ENCODE measurements around the gene CPSF7. TPM values are rescaled to one million over a fixed set of nuclear protein-coding genes. Genes with fewer than 3 reads are reported as not detected.

The CPSF7 gene
- polyA plus RNA-seq, 1 of the 3 experiments (the other 2 are of a cell fraction), result 44.0 TPM

DNA sequence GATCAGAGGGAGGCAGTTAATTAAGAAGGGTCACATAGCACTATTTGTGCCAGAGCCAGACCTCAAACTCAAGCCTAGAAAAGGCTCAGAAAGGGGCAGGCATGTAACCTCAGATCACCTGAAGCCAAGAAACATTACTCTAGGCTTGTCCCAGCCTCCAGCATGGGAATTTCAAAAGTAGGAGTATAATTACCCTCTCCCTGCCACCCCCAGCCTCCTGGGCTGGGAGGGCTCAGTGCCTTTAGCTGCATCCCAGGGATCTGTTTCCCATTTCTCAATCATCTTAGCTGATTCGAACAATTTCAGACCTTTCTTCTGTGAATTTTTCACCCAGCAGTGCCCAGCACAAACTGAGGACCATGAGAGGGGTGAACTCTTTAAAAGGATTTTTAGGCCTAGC is 45.7 kb upstream of the CPSF7 start:
- no peaks in the 10 kb centered on the region for H4K20me1 ChIP-seq (ENCODE audit: insufficient read depth)
- H3K36me3 ChIP-seq (replicated peaks in 1 of 2; ENCODE audit: control insufficient read depth in 1 of 2, insufficient read depth in 2 of 2, low read length in 1 of 2), result peaks cover 4% of the 10 kb centered on the region in 2 experiments
- CTCF ChIA-PET, result interaction anchor here (1.1 to 21.8 kb wide), 9 partner anchors 13 to 259 kb away, joined by 3 to 670 read pairs (median 31); partner anchors contain the start of genes LRRC10B and SYT7
- no peaks in the 10 kb centered on the region for H3K9me3 ChIP-seq
- no peaks in the 10 kb centered on the region for H3F3A ChIP-seq (replicated peaks; ENCODE audit: insufficient read depth)
- H2AFZ ChIP-seq (ENCODE audit: low read depth), result no peak overlapping the region
- peaks cover 0 to 5% of the 10 kb centered on the region in 2 experiments; a peak in 1 of 4 replicates for H3K4me1 ChIP-seq (ENCODE audit: control insufficient read depth in 1 of 2, insufficient read depth in 2 of 2, low read depth in 1 of 2, low read length in 1 of 2)
- no peak overlapping the region for H3K9ac ChIP-seq
- 85% methylated on average over 1 of the region's 1 CpG for WGBS (ENCODE audit: low lambda C conversion rate)
- H3K27ac ChIP-seq (ENCODE audit: low read depth in 2 of 2, low read length in 1 of 2), result no peak overlapping the region
- no peaks in the 10 kb centered on the region for H3K9me2 ChIP-seq
- no peak overlapping the region for H3K4me3 ChIP-seq (ENCODE audit: low read depth in 2 of 2, low read length in 1 of 2)
- TF ChIP-seq TCF12 (IDR thresholded peaks at IDR 0.05) (no peak), MXI1 (IDR thresholded peaks at IDR 0.05; ENCODE audit: low read depth, low read length) (no peak)
- POLR2A ChIA-PET, result interaction anchor here (1.1 kb wide), 1 partner anchor 46 kb away, joined by 3 read pairs; the partner anchor contains the start of genes CPSF7 and SDHAF2
- H3K79me2 ChIP-seq (ENCODE audit: insufficient read depth), result no peaks in the 10 kb centered on the region
- DNase-seq, result no peak
- no peak overlapping the region for H3K4me2 ChIP-seq
- H3K27me3 ChIP-seq (ENCODE audit: insufficient read depth), result no peaks in the 10 kb centered on the region

DNA sequence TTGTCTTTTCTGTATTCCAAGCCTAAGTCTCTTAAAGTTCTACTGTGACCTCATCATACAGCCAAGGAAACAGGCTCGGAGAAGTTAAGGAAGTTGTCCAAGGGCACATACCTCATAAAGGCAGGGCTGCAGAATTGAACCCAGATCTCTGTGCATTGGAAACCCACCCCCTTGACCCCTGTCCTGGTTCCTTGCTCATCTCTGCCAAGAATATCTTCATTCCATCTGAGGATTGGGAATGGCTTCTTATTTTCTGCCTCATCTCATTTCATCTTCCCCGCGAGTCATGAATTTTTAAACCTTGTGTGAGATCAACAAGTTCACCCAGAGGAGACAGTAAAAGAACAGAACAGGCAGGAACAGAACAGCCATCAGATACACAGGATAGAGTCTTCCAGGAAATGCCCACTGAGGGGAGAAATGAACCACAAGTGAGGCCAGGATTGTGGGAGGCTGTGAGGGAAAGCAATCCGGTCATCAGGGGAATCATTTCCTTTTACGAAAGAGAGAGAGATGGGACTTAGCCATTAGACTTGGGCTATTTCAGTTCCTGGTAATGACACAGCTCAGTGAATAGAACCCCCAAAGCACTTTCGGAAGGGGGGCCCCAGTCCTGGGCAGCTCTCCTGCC is 44.4 kb upstream of the CPSF7 start:
- ChIA-PET CTCF (interaction anchor here (1.2 to 21.8 kb wide), 7 partner anchors 15 to 164 kb away, joined by 4 to 670 read pairs (median 59); partner anchors contain the start of genes LRRC10B and SYT7), POLR2A (no interaction called here)
- Histone ChIP-seq H3K4me1 (ENCODE audit: control insufficient read depth in 1 of 2, insufficient read depth in 2 of 2, low read depth in 1 of 2, low read length in 1 of 2) (peaks cover 0 to 5% of the 10 kb centered on the region in 2 experiments; a peak in 1 of 4 replicates), H3K9ac (no peak overlapping the region), H3K27me3 (ENCODE audit: insufficient read depth) (no peaks in the 10 kb centered on the region), H3K27ac (ENCODE audit: low read depth in 2 of 2, low read length in 1 of 2) (no peak overlapping the region), H3K9me2 (no peaks in the 10 kb centered on the region), H3K9me3 (no peaks in the 10 kb centered on the region), H3F3A (replicated peaks; ENCODE audit: insufficient read depth) (no peaks in the 10 kb centered on the region), H3K4me3 (ENCODE audit: low read depth in 2 of 2, low read length in 1 of 2) (no peak overlapping the region), H3K36me3 (replicated peaks in 1 of 2; ENCODE audit: control insufficient read depth in 1 of 2, insufficient read depth in 2 of 2, low read length in 1 of 2) (peaks cover 4% of the 10 kb centered on the region in 2 experiments), H3K79me2 (ENCODE audit: insufficient read depth) (no peaks in the 10 kb centered on the region), H2AFZ (ENCODE audit: low read depth) (no peak overlapping the region), H3K4me2 (no peak overlapping the region), H4K20me1 (ENCODE audit: insufficient read depth) (no peaks in the 10 kb centered on the region)
- no peak for DNase-seq
- TF ChIP-seq FOSL2 (IDR thresholded peaks at IDR 0.05; ENCODE audit: borderline replicate concordance, low read depth) (no peak), FOXJ3 (CRISPR knock-in tag; IDR thresholded peaks at IDR 0.05) (no peak), ELF1 (IDR thresholded peaks at IDR 0.05) (no peak), USF1 (IDR thresholded peaks at IDR 0.05; ENCODE audit: borderline replicate concordance, low read depth) (no peak), NRF1 (IDR thresholded peaks at IDR 0.05; ENCODE audit: low read depth, low read length) (no peak), SMC3 (IDR thresholded peaks at IDR 0.05; ENCODE audit: low read depth, low read length) (no peak), CHD2 (IDR thresholded peaks at IDR 0.05; ENCODE audit: low read length, partially characterized antibody) (no peak), SIN3A (IDR thresholded peaks at IDR 0.05; ENCODE audit: borderline replicate concordance, low read depth, low read length) (no peak), MEF2A (IDR thresholded peaks at IDR 0.05; ENCODE audit: borderline replicate concordance, low read depth) (no peak), RCOR1 (IDR thresholded peaks at IDR 0.05; ENCODE audit: low read length) (no peak)
- TF ChIP-seq, protein P1, sequence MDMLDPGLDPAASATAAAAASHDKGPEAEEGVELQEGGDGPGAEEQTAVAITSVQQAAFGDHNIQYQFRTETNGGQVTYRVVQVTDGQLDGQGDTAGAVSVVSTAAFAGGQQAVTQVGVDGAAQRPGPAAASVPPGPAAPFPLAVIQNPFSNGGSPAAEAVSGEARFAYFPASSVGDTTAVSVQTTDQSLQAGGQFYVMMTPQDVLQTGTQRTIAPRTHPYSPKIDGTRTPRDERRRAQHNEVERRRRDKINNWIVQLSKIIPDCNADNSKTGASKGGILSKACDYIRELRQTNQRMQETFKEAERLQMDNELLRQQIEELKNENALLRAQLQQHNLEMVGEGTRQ (IDR thresholded peaks at IDR 0.05; ENCODE audit: borderline replicate concordance, low read depth, low read length), result no peak
- WGBS (ENCODE audit: low lambda C conversion rate), result 96% methylated on average over 6 of the region's 6 CpGs
